GM12892 (cell line): ENCODE measurements around the gene DHRS3.

ENCODE experiments used
- POLR2A ChIP-seq: IDR thresholded peaks from 2 replicates; pipeline ENCODE4 v1.6.1; 2011; ENCODE audit warnings: low read depth, low read length, control low read depth
- POLR2AphosphoS5 ChIP-seq: IDR thresholded peaks from 2 replicates; pipeline ENCODE4 v1.6.1; 2011; ENCODE audit warnings: low read depth, low read length, control low read depth
- TAF1 ChIP-seq: IDR thresholded peaks from 2 replicates; pipeline ENCODE4 v1.6.1; 2011; ENCODE audit warnings: low read depth, mild to moderate bottlenecking, control low read depth, low read length, borderline replicate concordance

DNA sequence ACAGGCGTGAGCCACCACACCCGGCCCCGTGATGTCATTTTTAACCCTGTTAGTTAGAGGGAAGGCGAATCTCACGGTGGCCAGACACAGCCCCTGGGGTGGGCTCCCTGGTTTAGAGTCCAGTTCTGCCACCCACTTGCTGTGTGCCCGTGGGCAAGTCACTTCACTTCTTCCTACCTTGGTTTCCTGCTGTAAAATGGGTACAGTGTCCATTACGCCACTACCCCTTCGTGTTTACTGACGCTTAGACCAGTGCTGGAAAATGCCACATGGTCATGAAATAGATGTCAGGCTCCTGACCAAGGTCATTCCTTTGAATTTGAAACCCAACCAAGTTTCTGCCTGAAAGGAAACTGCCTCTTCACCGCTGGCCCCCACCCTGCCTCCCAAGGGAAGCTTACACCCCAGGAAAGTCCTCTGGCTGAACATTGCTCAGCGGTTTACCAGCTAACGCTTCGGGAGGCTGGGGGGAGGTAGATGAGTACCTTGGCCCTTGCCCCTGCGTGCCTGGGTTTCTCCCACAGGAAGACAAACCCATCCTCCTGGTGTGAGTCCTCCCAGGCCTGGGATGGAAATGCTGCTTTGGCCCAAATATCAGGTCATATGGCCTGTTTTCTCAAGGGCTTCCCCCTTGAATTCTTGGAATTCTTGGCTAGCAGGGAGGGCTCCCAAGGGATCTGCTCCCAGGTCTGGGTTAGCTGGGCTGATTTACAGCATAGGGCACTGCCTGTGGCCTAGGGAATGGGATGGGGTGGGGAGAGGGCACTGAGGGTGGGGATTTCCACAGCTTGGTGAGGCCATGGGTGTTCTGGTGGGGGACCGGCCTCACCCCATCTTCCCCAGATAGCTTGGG lies 18.3 kb upstream of the DHRS3 start:
- no peak for TF ChIP-seq POLR2AphosphoS5
- no peak for TF ChIP-seq TAF1
- TF ChIP-seq POLR2A: no peak
